ENCODE results near the gene WASHC4.

Gene WASHC4, protein sequence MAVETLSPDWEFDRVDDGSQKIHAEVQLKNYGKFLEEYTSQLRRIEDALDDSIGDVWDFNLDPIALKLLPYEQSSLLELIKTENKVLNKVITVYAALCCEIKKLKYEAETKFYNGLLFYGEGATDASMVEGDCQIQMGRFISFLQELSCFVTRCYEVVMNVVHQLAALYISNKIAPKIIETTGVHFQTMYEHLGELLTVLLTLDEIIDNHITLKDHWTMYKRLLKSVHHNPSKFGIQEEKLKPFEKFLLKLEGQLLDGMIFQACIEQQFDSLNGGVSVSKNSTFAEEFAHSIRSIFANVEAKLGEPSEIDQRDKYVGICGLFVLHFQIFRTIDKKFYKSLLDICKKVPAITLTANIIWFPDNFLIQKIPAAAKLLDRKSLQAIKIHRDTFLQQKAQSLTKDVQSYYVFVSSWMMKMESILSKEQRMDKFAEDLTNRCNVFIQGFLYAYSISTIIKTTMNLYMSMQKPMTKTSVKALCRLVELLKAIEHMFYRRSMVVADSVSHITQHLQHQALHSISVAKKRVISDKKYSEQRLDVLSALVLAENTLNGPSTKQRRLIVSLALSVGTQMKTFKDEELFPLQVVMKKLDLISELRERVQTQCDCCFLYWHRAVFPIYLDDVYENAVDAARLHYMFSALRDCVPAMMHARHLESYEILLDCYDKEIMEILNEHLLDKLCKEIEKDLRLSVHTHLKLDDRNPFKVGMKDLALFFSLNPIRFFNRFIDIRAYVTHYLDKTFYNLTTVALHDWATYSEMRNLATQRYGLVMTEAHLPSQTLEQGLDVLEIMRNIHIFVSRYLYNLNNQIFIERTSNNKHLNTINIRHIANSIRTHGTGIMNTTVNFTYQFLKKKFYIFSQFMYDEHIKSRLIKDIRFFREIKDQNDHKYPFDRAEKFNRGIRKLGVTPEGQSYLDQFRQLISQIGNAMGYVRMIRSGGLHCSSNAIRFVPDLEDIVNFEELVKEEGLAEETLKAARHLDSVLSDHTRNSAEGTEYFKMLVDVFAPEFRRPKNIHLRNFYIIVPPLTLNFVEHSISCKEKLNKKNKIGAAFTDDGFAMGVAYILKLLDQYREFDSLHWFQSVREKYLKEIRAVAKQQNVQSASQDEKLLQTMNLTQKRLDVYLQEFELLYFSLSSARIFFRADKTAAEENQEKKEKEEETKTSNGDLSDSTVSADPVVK

DNA sequence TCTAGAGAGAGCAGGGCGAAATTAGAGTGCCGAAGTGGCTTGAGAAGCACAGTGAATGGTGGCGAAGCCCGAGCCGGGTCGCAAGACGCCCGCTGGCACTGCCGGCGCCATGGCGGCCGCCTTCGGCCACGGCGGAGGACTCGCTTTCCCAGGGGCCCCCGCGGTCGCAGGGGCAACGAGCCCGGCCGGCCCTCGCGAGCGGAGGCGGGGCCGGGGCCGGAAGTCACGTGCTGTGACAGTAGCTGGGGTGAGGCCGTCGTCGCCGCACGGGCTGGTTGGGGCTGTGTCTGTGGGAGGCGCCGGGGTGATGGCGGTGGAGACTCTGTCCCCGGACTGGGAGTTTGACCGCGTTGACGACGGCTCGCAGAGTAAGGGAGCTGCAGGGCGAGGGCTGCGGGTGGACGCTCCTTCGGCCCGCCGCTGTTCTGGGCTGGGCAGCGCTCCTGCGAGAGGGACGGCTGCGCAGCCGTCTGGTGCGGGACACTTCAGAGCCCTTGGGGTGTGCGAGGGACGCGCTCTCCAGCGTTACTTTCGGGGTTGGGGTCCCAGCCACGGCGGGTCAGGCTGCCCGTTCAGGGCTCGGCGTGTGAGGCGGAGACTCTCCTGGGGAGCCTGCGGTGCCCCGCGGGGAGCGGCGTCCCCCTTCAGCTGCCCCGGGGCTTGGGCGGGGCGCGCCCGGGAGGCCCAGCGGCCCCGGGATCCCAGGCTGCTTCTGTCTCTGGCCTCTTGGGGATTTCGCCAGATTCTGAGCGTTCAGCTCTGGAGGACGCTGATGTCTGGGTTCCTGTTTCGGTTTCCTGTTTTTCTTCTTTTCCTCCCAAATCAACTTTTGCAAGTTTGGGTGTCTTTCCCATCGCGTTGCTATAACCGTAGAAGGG lies at the start of gene WASHC4:
Gene WASHC4 (plus strand): TSS at position 238 of the 878 bp plus-strand sequence. CDS start 70 bp downstream, at position 308.
- DNase-seq (ENCODE audit: low read depth in 1 of 2, low spot score in 1 of 2), result peak; percentile 84 to 91

DNA sequence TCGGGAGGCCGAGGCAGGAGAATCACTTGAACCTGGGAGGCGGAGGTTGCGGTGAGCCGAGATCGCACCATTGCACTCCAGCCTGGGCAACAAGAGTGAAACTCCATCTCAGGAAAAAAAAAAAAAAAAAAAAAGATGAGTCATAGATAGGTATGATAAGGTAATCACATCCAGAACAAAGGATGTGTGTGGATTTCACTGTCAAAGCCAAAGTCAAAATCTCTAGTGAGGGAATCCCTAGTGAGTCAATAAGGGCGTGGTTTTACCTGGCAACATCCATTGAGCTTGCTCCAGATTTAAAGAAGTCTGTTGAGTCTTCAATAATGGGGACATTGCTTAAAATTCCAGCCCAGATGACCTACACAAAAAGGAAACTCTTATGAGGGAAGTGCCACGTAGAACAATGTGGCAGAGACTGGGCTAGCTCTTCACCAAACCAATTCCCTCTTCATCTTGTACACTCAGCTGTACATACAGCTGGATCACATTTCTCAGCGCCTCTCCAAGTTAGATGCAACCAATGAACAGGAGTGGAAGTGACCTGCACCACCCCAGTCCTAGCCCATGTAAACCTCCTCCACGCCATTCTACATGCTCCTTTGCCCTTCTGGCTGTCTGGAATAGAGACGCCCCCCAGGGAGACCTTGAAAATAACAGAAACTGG lies 46.7 kb upstream of the WASHC4 start:
- no peak for DNase-seq (ENCODE audit: low read depth in 1 of 2, low spot score in 1 of 2)

DNA sequence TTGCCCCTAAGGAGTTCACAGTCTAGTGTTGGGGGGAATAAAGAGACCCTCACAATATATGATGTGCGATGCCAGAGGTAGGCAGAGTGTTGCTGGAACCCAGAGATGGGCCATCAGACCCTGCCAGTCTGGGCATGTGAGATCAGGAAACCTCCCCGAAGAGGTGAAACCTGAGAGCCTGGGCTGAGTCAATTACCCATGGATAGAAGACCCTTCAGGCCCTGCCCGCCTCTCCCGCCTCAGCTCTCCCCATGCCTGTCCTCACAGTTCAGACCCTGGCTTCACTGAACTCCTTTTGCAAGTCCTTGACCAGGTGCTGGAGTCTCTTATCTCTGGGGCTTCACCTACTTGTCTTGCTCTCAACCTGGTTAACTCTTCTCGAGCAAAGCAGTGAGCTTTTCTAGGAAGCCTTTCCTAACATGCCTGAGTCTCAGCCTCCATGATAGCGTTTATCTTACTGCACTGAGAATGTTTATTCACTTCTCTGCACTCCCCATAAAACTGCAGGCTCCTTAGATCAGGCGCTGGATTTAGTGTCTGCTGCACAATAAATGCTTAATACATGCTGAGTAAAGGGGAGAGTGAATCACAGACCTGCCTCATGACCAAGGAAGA lies 42.9 kb upstream of the WASHC4 start:
- DNase-seq (ENCODE audit: low read depth in 1 of 2, low spot score in 1 of 2), result no peak

DNA sequence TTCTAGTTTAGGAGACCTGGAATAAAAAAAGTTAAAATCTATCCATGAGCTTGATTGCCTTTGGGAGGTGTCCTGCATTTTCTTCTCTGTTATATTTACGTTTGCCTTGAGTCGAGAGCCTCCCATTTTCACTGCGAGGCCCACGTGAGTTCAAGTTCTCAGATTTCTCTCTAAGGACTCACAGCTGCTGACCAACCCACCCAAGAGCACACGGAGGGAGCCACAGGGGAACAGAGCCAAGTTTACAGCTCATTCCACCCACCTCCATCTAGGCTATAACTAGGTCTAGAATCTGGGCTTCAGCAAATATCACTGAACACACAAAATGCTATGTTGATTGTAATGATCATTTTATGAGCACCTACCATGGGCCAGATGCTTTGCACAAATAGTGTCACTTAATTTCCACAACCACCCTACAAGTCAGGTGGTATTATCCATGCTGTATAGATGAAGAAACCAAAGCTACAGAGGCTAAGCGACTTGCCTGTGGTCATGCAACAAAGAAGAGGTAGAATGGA lies 40.0 kb upstream of the WASHC4 start:
- DNase-seq (ENCODE audit: low read depth in 1 of 2, low spot score in 1 of 2), result no peak

DNA sequence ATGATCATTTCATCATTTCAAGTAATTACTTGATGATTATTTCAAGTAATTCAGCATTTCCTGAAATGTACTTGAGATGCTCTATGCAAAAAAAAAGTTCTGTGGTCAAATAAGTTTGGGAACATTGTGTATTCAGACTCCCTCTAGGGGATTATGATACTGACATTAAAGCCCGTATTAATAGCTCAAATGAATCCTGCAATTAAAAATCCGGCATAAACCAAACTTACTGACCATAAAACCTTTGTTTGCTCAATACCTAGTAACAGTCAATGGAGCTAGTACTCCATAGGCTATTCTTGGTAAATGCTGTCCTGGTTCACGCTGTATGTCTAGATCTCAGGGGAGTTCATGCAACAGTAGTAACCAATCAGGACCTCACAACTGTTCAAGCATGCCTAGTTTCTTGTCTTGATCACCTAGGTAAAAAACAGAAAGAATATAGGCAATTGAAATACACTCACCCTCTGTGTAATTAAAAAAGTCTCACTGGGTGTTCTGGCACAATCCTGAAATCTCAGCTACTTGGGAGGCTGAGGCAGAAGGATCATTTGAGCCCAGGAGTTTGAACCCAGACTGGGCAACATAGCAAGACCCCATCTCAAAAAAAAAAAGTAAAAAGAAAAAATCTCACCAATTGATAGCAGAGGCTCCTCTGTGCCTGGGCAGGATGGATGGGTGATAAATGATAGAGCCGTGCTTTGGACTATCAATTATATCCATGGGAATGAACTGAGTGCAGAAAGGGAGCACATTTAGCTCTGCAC lies 37.4 kb upstream of the WASHC4 start:
- DNase-seq (ENCODE audit: low read depth in 1 of 2, low spot score in 1 of 2), result no peak

DNA sequence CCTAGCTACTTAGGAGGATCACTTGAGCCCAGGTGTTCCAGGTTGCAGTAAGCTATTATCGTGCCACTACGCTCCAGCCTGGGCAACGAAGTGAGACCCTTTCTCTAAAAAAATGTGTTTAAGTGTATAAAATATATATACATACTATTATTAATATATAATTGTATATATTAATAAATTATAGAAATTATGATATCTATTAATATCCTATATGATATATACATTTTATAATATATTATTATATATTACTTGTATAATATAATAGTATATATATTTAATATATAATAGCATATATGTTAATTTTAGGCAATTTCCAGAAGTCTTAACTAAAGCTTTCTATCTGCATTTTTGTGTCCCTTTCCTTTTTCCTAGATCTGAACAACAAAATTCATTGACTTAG lies 35.5 kb upstream of the WASHC4 start:
- no peak for DNase-seq (ENCODE audit: low read depth in 1 of 2, low spot score in 1 of 2)

DNA sequence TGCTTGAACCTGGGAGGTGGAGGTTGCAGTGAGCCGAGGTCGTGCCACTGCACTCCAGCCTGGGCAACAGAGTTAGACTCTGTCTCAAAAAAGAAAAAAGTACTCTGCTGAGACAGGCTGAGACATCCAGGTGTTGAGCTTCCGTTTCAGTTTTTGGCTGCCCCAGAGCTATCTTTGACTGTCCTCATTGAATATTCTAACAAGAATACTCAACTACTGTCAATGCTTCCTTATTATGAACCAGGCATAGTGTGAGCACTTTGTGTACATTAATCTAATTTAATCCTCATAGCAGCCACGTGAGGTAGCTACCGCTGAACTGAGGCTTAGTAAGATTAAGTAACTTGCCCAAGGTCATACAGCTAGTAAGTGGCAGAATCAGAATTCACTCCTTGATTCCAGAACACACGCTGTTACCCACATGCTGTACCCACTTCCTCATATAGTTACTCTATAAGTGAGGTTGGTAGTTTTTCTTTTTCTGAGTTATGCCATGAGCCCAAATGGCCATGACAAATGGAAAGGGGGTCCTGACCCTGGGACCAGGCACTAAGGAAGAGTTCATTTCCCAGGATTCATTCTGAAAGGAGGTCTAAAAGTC lies 34.5 kb upstream of the WASHC4 start:
- no peak for DNase-seq (ENCODE audit: low read depth in 1 of 2, low spot score in 1 of 2)

DNA sequence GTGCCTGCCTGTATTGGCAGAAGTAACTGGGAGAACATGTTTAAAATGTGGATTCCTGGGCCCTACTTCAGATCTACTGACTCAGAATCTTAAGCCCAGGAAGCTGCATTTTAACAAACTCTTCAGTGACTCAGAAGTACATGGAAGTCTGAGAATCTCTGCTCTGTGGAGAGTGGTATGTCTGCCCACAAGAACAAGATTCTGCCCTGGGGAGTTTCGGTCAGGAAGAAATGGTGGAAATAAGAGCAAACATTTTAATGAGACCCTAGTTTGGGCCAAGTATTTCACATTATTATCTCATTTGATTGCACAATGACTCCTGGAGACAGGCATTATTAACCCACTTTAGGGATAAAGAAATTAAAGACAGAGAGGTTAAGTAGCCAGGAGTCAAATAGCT lies 31.4 kb upstream of the WASHC4 start:
- no peak for DNase-seq (ENCODE audit: low read depth in 1 of 2, low spot score in 1 of 2)

DNA sequence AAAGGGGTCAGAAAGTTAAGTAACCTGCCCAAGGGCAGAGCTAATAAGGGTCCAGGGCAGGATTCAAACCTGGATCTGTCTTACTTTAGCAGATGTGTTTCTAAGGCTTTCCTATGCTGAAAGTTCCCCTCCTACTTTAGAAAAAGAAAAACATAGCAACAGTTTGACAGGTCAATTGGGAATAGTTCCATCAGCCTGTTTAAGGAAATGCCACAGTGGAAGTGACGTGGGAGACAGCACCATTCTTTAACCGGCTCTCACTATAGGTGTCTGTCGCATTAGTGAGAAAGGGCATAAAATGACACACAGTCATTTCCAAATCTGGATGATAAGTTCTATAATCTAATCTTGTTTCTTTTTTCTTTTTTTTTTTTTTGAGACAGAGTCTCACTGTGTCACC lies 30.6 kb upstream of the WASHC4 start:
- DNase-seq (ENCODE audit: low read depth in 1 of 2, low spot score in 1 of 2), result no peak

DNA sequence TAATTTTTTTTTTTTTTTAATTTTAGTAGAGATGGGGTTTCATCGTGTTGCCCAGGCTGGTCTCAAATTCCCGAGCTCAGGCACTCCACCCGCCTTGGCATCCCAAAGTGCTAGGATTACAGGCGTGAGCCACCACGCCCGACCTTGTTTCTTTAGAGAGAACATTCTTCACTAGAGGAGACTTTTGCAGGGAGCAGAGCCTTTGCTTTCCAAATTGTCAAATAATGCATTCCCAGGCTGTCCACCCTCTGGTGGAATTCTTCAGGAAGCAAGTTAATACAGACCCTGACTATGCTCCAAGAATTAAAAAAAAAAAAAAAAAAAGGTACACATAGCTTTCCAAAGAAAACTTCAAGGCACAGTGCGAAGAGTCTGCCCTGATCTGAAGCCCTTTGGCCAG lies 30.1 kb upstream of the WASHC4 start:
- DNase-seq (ENCODE audit: low read depth in 1 of 2, low spot score in 1 of 2), result no peak

DNA sequence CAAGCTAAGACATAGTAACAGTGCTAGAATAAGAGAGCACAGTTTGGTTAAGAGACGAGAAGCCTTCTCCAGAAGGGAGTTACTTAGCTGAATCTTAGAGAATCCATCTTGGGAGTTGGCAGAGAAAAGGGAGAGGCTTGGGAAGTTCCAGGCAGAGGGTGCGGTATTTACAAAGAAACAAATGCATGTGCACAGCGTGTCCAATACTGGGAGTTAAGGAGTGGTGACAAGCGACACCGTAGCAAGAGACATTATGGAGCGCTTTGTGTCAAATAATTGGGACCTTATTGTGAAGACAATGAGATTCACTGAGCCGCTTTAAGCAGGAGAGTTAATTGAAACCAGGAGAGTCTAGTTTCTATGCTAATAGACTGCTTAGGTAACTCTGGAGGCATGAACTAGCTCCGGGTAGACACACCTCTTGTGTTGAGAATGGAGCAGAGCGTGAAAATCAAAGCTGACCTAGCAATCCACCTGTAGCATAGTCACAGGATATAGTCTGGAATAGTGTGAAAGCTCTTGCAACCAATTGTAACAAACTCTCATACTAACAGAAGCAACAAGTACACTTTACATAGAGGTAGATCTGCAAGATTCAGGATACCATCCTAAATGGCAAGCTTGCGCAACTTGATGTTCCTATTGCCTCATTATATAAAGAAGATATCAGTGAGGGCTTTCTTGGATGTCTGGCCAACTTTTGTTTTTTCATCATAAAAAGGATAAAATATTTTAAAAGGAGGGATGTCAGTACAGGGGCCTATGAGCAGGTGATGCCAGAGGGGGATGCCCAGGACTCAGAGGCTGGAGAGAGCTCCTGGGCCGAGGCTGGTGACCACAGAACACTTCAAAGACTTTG lies 28.6 kb upstream of the WASHC4 start:
- DNase-seq (ENCODE audit: low read depth in 1 of 2, low spot score in 1 of 2), result no peak

DNA sequence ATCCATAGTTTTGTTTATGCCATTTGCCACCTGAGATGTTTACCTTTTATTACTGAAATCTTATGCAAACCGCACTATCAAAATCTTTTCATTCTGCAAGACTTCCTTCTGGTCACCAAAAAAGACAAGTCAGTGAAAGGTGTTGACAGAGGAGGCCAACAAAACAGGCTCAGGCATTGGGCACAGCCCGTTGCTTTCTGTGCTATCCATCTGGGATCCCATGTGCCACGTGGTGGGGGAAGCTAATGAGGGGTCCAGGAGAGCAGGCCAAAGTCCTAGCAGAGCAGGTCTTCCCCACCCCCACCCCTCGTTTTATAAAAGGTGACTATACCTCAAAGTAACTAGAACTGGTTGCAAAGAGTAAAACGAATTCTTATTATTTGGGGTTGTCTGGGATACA lies 24.5 kb upstream of the WASHC4 start:
- no peak for DNase-seq (ENCODE audit: low read depth in 1 of 2, low spot score in 1 of 2)

DNA sequence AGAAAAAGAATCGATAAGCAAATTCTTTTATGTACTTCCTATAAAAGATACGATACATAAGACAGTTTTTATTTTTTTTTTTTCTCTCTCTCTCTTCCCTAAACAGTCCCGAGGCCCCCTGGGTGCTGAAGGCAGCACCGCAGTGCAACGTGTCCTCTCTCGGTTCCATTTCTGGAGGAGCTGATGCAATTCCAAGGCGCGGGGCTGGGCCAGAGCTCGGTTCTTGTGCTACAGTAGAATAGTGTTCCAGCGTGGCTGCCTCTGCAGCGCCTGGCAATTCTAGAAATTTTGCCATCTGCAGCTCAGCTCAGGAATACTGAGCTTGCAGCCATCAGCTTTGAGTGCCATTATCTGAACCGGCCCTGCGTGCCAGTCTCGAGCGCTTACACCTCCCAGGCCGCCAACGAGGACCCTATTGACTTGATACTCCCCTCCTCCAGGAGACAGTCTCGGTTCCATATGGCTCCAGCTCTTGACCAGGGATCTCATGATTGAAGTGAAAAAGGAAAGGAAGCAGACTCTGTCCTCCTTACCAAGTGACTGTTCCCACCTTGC lies 23.9 kb upstream of the WASHC4 start:
- DNase-seq (ENCODE audit: low read depth in 1 of 2, low spot score in 1 of 2), result no peak

DNA sequence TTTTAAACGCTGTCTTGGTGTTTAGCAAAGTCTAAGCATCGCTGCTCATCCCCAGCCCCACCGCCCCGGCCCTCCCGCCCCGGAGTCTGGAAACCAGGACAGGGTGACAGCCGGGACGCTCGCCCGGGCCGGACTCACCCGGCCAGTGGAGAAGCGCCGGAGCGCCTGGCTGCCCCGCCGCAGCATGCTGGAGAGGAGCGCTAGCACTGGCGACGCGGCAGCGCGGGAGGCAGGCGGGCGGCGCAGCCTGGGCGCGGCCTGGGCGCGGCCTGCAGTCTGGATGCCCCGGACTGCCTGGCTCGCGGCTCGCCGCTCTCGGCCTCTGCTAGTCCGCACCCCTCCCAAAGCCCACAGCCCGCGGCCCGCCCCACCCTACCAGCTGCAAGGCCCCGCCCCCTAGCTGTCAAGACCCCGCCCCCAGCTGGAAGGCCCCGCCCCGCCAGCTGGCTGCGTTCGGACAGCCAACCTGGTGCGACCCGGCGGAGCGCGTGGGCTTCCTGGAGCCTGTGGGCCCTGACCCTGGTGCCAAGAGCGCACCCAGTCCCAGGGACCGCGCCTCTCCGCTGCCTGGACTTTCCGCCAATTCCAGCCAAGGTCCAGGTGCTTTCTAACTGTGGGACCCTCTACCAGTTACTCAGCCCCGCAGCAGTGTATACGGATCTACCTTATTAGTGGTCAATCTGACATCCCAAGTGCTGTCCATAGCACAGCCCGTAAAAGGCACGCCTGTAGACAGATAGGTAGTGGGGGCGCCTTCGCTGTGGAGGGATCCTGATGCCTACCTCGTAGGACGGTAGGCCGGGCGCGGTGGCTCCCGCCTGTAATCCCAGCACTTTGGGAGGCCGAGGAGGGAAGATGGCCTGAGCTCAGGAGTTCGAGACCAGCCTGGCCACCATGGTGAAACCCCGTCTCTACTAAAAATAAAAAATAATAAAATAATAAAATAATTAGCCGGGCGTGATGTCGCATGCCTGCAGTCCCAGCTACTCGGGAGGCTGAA lies 23.0 kb upstream of the WASHC4 start, which contains the start of gene ALDH1L2:
Gene ALDH1L2 (minus strand): TSS at position 208 of the 1,000 bp plus-strand sequence. CDS start 22 bp downstream, at position 186.
- DNase-seq (ENCODE audit: low read depth in 1 of 2, low spot score in 1 of 2), result peak in 1 of 2 donors; percentile 37

DNA sequence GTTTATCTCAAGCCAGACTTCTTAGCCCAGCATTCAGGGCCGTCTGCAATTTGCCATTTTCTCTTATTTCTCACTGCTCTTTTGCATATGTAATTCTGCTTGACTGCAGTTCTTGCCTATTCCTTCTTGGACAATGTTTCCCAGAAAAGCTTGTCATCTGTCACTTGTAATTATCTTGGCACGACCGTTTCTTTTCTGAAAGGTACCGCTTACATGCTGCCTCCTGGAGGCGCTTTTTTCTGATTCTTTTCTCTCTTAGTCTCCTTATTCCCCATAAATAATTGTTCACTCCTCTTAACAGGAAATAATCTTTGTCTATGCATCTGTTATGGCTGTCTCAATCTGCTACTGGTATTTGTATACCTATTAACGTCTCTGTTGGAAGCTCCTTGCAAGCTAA lies 22.0 kb upstream of the WASHC4 start:
- no peak for DNase-seq (ENCODE audit: low read depth in 1 of 2, low spot score in 1 of 2)

DNA sequence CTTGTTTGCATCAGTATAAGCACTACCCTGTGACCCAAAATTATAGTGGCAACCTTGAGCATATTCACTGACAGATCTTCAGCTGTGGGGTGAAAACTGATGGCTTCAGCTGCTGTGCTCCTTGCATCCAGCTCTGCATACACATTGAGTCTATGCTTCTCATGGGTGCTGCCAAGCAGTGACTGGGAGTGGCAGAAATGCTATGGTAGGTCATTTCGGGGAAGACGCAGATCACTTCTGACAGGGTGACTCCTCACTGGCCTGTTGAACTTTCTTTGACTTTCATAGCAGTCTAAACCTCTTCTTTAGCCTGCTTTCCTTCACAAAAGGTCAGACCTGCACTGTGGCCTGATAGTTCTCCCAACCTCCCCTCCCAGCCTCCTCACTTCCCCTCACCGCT lies 17.7 kb upstream of the WASHC4 start:
- no peak for DNase-seq (ENCODE audit: low read depth in 1 of 2, low spot score in 1 of 2)
